GM18868 (cell line): ENCODE measurements around the gene GBP4.
"Not testable (repeated sequence)": the region's sequence is repeated elsewhere in the genome, so short reads cannot be mapped to it uniquely, and the experiment has no call there.

Experiments used
- ATAC-seq: cut with Tn5 transposase; IDR thresholded peaks from one replicate; pipeline ENCODE4 v1.9.1; 2021; ENCODE audit warnings: mild to moderate bottlenecking, moderate library complexity; ENCODE audit not compliant: unreplicated experiment

The GBP4 gene, protein sequence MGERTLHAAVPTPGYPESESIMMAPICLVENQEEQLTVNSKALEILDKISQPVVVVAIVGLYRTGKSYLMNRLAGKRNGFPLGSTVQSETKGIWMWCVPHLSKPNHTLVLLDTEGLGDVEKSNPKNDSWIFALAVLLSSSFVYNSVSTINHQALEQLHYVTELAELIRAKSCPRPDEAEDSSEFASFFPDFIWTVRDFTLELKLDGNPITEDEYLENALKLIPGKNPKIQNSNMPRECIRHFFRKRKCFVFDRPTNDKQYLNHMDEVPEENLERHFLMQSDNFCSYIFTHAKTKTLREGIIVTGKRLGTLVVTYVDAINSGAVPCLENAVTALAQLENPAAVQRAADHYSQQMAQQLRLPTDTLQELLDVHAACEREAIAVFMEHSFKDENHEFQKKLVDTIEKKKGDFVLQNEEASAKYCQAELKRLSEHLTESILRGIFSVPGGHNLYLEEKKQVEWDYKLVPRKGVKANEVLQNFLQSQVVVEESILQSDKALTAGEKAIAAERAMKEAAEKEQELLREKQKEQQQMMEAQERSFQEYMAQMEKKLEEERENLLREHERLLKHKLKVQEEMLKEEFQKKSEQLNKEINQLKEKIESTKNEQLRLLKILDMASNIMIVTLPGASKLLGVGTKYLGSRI

GRCh38 chr1:89198491-89199072 lies at the start of gene GBP4:
TSS of gene GBP4 (minus strand) at chr1:89198942. CDS start at chr1:89198834, 108 bp downstream.
- ATAC-seq: peak; percentile 68

GRCh38 chr1:89243046-89243445 lies 44.3 kb upstream of the GBP4 start:
- no peak for ATAC-seq

DNA sequence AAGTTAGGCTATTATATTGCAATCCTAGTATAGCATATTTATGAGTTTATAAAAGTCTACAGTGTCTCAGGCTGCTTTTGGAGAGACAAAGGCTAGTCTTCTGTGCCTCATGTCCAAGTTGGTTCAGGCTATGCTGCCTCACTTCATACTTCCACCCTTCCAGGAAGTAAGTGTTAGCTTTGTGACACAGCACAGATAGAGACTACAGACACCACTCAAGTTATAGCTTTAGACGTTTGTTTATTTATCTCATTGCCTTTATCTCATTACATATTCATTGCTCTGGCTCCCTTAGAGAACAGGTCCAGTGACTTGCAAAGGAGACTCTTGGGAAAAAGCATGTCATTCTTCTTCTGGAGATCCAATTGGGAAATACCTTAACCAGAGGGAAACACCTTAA lies 22.6 kb upstream of the GBP4 start:
- no peak for ATAC-seq

DNA sequence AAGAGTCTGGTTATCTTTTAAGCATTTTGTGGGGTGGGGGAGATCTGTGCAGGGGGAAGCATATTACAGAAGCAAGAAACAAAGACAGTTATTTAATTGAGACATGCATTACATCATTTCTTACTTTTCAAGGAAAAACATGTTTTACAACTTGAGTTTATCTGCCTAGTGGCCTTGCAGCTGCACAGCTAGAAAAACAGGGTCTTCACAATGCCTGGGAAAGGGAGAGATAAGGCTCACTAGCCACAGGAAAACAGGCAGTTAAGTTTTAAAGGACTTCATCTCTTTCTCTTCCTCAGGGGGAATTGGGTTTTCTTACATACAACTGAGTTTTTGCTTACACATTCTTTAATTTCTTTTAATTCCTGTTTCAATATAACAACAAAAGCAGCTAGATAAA lies 21.1 kb upstream of the GBP4 start:
- not testable (repeated sequence) for ATAC-seq

GRCh38 chr1:89218941-89219340 lies 20.2 kb upstream of the GBP4 start:
- ATAC-seq: not testable (repeated sequence)

GRCh38 chr1:89213347-89213746 lies 14.6 kb upstream of the GBP4 start:
- no peak for ATAC-seq

DNA sequence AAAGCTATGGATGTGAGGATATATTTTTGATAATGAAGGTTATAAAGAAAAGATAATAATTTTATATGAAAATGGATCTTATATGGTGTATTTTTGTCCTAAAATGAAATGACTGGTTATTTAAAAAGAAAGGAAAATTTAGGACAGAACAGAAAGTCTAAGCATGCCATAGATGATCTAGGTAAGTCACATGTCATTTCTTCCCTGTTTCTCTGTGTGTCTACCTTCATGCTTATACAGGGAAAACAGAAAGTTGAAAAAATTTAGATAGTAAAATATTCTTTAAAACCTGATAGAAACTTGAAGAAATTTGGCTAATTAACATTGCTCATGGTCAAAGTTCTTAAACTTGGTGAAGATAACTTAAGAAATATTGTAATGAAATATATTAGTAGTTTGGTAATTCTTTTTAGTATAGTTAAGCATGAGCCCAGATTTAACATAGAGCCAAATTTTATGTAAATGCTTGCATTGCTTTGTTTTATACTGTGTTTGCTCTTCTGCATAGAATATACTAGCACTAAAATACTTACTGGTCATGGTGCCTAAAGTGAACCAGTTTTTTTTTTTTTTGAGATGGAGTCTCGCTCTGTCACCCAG lies 12.4 kb upstream of the GBP4 start:
- ATAC-seq: no peak

DNA sequence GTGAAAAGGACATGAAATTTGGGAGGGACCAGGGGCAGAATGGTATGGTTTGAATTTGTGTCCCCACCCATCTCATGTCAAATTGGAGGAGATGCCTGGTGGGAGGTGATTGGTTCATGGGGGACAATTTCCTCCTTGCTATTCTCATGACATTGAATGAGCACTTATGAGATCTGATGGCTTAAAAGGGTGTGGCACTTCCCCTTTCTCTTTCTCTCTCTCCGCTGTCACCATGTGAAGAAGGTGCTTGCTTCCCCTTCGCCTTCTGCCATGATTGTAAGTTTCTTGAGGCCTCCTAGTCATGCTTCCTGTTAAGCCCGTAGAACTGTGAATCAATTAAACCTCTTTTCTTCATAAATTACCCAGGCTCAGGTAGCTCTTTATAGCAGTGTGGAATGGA lies 7.6 kb upstream of the GBP4 start:
- no peak for ATAC-seq

DNA sequence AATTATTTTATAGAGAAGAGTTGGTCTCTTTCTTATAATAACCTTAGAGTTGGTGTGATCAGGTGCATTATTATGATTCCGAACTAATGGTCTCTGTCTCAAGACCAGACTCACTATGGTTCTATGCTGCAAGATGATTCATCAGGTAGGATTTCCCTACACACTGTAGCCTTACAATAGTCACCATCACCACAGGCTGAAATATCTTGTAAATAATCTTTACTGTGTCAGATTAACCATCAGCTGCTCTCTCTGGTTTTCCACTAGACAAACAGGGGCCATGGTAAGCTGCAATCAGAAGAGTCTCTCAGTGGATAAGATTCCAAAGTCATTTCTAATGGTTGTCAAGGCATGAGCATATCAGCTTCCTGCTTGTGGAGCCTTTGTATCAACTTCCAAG lies 4.4 kb upstream of the GBP4 start:
- ATAC-seq: no peak

- ATAC-seq: peak; percentile 63
Observed at GRCh38 chr1:89201106-89201794, 2.5 kb upstream of the GBP4 start.

DNA sequence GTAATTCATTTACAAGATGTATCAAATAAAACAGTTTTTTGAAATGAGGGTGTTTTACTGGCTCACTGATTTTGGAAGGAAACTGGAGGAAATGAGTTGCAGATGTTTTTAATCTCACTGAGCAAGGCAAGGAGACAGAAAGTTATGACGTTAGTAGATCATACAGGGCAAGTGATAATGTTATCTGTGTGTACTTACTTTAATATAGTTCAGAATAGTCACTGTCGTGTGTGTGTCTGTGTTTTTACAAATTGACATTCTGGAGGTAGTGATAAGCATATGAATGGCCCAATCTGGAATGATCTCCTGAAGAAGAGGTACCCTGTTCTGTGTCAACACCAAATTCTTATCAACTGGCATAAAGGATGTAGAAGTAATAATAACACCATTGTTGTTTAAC lies 1.9 kb upstream of the GBP4 start:
- no peak for ATAC-seq

DNA sequence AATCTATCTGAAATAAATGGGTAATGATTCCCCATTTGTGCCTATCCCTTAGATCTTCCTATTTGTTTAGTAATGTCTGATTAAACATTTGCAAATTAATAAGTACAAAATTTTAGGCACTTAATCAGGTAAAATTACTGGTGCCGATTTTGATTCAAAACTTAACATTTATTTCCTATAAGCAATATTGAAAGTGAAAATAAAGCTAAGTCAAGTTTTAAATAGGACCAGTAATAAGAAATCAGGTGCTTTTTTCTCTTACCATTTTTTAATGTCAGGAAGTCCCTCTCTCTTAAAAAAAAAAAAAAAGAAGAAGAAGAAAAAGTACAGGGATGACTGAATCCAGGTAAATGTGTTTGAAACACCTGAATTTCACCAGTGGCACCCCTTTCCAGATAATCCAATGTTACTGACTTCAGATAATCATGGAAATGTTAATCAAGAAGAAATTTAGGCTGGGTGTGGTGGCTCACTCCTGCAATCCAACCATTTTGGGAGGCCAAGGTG lies 836 bp upstream of the GBP4 start:
- no peak for ATAC-seq

- ATAC-seq: no peak
Observed at GRCh38 chr1:89198081-89198480, 661 bp downstream of the GBP4 start.

GRCh38 chr1:89195476-89195875 lies 3.3 kb downstream of the GBP4 start:
- no peak for ATAC-seq

GRCh38 chr1:89191314-89191713 lies 7.4 kb downstream of the GBP4 start:
- no peak for ATAC-seq

DNA sequence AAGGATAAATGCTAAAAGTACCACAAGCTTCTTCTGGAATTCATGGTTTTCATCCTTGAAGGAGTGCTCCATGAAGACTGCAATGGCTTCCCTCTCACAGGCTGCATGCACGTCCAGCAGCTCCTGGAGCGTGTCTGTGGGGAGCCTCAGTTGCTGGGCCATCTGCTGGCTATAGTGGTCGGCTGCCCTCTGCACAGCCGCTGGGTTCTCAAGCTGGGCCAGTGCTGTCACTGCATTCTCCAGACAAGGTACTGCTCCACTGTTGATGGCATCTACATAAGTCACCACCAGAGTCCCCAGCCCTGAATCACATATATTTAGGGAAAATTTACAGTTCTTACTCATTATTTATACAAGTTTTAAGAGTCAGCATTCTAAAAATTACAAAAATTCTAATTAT lies 8.7 kb downstream of the GBP4 start:
- ATAC-seq: no peak

DNA sequence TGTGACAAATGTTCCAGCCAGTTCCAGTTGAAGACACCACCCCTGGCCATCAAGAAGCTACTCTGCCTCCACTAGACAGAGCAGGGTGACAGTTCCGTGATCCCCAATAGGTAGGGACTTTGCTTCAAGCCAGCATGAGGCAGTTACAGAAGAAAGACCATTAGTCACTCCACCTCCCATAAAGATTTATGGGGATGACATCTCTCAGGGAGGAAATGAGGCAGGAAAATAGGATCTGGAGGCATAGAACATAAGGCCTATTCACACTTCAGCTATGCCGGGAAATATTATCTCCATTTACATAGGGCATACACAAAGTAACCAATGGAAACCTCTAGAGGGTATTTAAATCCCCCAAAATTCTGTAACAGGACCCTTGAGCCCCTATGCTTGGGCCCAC lies 19.4 kb downstream of the GBP4 start:
- no peak for ATAC-seq

DNA sequence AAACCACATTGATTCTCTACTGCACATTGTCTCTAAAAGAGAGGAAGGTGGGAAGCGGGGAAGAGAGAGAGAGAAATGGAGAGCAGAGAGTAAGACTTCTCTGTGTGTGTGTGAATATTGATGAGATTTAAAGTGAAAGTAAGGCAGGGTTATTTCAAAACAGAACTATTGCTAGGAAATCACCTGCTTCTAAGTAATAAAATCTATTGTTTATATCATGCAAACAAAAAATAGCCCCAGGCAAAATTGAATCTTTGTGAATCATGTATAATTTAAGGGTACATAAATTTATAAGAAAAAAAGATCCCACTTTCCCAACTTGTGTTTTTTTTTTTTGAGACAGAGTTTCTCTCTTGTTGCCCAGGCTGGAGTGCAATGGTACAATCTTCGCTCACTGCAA lies 21.8 kb downstream of the GBP4 start:
- ATAC-seq: no peak

DNA sequence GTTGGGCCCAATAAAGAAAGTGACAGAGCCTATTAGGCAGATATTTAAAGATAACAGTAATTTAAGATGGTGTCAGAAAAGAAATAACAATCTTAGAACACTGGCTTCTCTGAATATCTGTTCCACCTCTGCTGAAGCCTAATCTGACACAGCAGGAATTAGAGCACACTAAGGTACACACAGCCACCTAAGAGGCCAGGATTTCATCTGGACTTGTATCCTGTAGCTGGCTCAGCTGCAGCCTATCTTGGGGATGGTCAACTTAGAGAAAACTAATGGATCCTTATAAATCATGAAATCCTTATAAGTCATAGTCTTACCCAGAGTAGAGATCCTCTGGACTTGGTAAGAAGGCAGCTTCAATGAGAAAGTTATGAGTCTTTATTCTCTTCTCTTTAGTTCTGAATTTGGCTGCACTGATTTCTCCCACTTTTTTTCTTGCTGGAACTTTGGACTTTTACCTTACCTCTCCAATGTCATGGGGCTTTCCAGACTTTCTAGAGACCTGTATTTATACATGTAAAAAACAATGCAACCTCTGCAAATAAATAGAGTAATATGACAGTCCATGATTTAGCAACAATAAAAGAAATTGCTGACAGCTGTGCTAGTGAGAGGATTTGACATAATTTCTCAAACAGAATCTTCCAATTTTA lies 23.0 kb downstream of the GBP4 start, which contains the start of gene GBP7:
TSS of gene GBP7 (minus strand) at position 403 of the 656 bp plus-strand sequence. CDS start 4,068 bp downstream, outside the sequence.
- no peak for ATAC-seq

GRCh38 chr1:89174491-89174890 lies 24.3 kb downstream of the GBP4 start:
- no peak for ATAC-seq
